Ramos (cell line): ENCODE results near the gene RAB31.

Experiments used
- in situ Hi-C: fragments of 300-500 bp; cut with MboI; formaldehyde crosslinking; loops from one replicate; pipeline ENCODE4 v1.14.3; 2022; ENCODE audit warnings: low sequenced_read_pairs; ENCODE audit not compliant: unreplicated experiment

Gene RAB31

GRCh38 chr18:9690418-9691188, 17.5 kb upstream of the RAB31 start:
- in situ Hi-C loops, result no loop called here

GRCh38 chr18:9691235-9691634, 16.9 kb upstream of the RAB31 start:
- in situ Hi-C loops, result no loop called here

GRCh38 chr18:9694174-9694573, 13.9 kb upstream of the RAB31 start:
- in situ Hi-C loops, result no loop called here

- in situ Hi-C loops, result no loop called here
Observed at GRCh38 chr18:9694952-9695495, 13.1 kb upstream of the RAB31 start.

GRCh38 chr18:9695605-9696004, 12.5 kb upstream of the RAB31 start:
- in situ Hi-C loops, result no loop called here

GRCh38 chr18:9696112-9696511, 12.0 kb upstream of the RAB31 start:
- in situ Hi-C loops, result no loop called here

- in situ Hi-C loops, result no loop called here
Observed at GRCh38 chr18:9696701-9697100, 11.4 kb upstream of the RAB31 start.

GRCh38 chr18:9697121-9697520, 11.0 kb upstream of the RAB31 start:
- in situ Hi-C loops, result no loop called here

GRCh38 chr18:9698497-9698896, 9.6 kb upstream of the RAB31 start:
- in situ Hi-C loops, result no loop called here

GRCh38 chr18:9700261-9700796, 7.8 kb upstream of the RAB31 start:
- in situ Hi-C loops, result loop anchor here (25.0 kb wide), 1 partner anchor 112 kb away; no protein-coding TSS in a partner anchor

GRCh38 chr18:9701609-9702349, 6.3 kb upstream of the RAB31 start:
- in situ Hi-C loops, result loop anchor here (25.0 kb wide), 1 partner anchor 111 kb away; no protein-coding TSS in a partner anchor

GRCh38 chr18:9704233-9705118, 3.6 kb upstream of the RAB31 start:
- in situ Hi-C loops, result loop anchor here (25.0 kb wide), 1 partner anchor 108 kb away; no protein-coding TSS in a partner anchor

GRCh38 chr18:9705183-9705829, 2.8 kb upstream of the RAB31 start:
- in situ Hi-C loops, result loop anchor here (25.0 kb wide), 1 partner anchor 107 kb away; no protein-coding TSS in a partner anchor

GRCh38 chr18:9706081-9706935, 1.8 kb upstream of the RAB31 start:
- in situ Hi-C loops, result loop anchor here (25.0 kb wide), 1 partner anchor 106 kb away; no protein-coding TSS in a partner anchor

- in situ Hi-C loops, result loop anchor here (25.0 kb wide), 1 partner anchor 105 kb away; no protein-coding TSS in a partner anchor
Observed at GRCh38 chr18:9707381-9708056, 582 bp upstream of the RAB31 start.

- in situ Hi-C loops, result loop anchor here (25.0 kb wide), 1 partner anchor 104 kb away; no protein-coding TSS in a partner anchor
Observed at GRCh38 chr18:9708434-9709303, 568 bp downstream of the RAB31 start.
